Tibial nerve (tissue), 4 donors: ENCODE data around the gene GON4L. TPM values are rescaled to one million over a fixed set of nuclear protein-coding genes. Genes with fewer than 3 reads are reported as not detected.
"Not testable (repeated sequence)": the region's sequence is repeated elsewhere in the genome, so short reads cannot be mapped to it uniquely, and the experiment has no call there.

Source experiments
- DNase-seq, 2 donors: peaks; one replicate each; pipeline ENCODE4 v3.0.0-alpha.2; 2019; ENCODE audit warnings: low spot score in 2 of 2
- H3K27ac ChIP-seq, 4 donors: fragments of 200-600 bp; sonication (generic) in 3 of 4; one replicate each; pipeline ENCODE4 v1.5.1; 2017 to 2019; ENCODE audit warnings: mild to moderate bottlenecking in 1 of 4
- H3K27me3 ChIP-seq, 2 donors: fragments of 200-600 bp; sonication (generic) in 1 of 2; one replicate each; pipeline versions ENCODE4 v1.5.1 to v1.6.0; 2017 to 2019
- H3K36me3 ChIP-seq, 3 donors: fragments of 200-600 bp; sonication (generic); one replicate each; pipeline ENCODE4 v1.5.1; 2018 to 2019
- H3K4me1 ChIP-seq, 4 donors: fragments of 200-600 bp; sonication (generic) in 3 of 4; one replicate each; pipeline ENCODE4 v1.5.1; 2017 to 2019
- H3K4me3 ChIP-seq, 4 donors: fragments of 200-600 bp; sonication (generic) in 3 of 4; one replicate each; pipeline ENCODE4 v1.5.1; 2017 to 2019; ENCODE audit warnings: mild to moderate bottlenecking in 1 of 4, moderate library complexity in 1 of 4
- H3K9me3 ChIP-seq, 4 donors: fragments of 200-600 bp; sonication (generic) in 3 of 4; one replicate each; pipeline ENCODE4 v1.5.1; 2017 to 2019
- CTCF ChIP-seq, 5 experiments: fragments of 200-600 bp in 3 of 5; fragments of 450-650 bp in 2 of 5; sonication (generic) in 3 of 5; IDR thresholded peaks; one replicate each; pipeline ENCODE4 v1.5.1; 2016 to 2019; ENCODE audit warnings: antibody characterized with exemption in 5 of 5, mild to moderate bottlenecking in 3 of 5, moderate library complexity in 2 of 5
- EP300 ChIP-seq, 2 donors: sonication (generic); formaldehyde crosslinking; IDR thresholded peaks; one replicate each; pipeline ENCODE4 v1.6.1; 2017; ENCODE audit warnings: antibody characterized with exemption in 2 of 2, mild to moderate bottlenecking in 1 of 2
- POLR2A ChIP-seq, 2 donors: fragments of 450-650 bp; IDR thresholded peaks; one replicate each; pipeline ENCODE4 v1.6.1; 2017; ENCODE audit warnings: antibody characterized with exemption in 2 of 2, mild to moderate bottlenecking in 2 of 2, moderate library complexity in 2 of 2
- WGBS, 2 donors: methylation state at CpG; one replicate each; pipeline ENCODE4 v1.1.5; 2018; 5-methylcytosine and 5-hydroxymethylcytosine counted together
- total RNA-seq, 4 donors: library from RNA; depleted of rRNA; stranded (reverse); fragments of >200 nt; gene quantifications; one replicate each; pipeline ENCODE4 v1.1.0, GENCODE V29; 2016

Gene GON4L
- total RNA-seq, 4 donors from 2014 or later, result 53.3 to 88.2 (median 66.2) TPM

DNA sequence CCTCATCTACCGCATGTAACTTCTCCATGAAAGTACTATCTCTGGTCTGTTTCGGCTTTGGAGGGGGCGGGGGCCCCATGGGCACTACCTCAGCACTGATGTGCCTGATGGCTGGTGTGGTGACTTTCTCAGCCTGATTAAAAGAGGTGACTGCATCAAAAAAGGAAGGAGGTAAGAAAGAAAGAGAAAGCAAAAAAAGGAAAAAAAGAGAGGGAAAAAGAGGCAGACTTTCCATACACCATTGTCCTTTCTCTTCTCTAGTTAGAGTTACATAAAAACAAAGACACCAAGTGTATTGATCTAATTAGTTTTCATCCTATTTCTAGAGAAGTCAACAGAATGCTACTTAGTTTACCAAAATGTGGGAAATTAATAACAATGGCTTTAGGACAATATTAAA is 43.3 kb downstream of the GON4L start:
- H3K9me3 ChIP-seq, result no peaks in the 10 kb centered on the region
- no peak overlapping the region for H3K4me3 ChIP-seq
- H3K36me3 ChIP-seq, result peaks cover 0 to 71% (median 10%) of the 10 kb centered on the region in 3 donors
- WGBS, 2 donors, result 87 to 92% methylated on average over 3 of the region's 3 CpGs
- H3K4me1 ChIP-seq, result peaks cover 0 to 3% (median 0%) of the 10 kb centered on the region in 4 donors
- H3K27ac ChIP-seq, result no peak overlapping the region
- no peaks in the 10 kb centered on the region for H3K27me3 ChIP-seq
- DNase-seq, result no peak
- no peak for TF ChIP-seq EP300 (IDR thresholded peaks at IDR 0.05)
- TF ChIP-seq CTCF (IDR thresholded peaks at IDR 0.05), result no peak

GRCh38 chr1:155812878-155813277 is 44.1 kb downstream of the GON4L start:
- no peak for TF ChIP-seq EP300 (IDR thresholded peaks at IDR 0.05)
- Histone ChIP-seq H3K4me3 (no peak overlapping the region), H3K9me3 (no peaks in the 10 kb centered on the region), H3K4me1 (peaks cover 0 to 7% (median 0%) of the 10 kb centered on the region in 4 donors), H3K27me3 (no peaks in the 10 kb centered on the region), H3K27ac (no peak overlapping the region), H3K36me3 (peaks cover 0 to 67% (median 8%) of the 10 kb centered on the region in 3 donors)
- no peak for DNase-seq
- WGBS, 2 donors, result 89 to 96% methylated on average over 1 of the region's 1 CpG

- Histone ChIP-seq H3K9me3 (no peaks in the 10 kb centered on the region), H3K4me3 (no peak overlapping the region), H3K4me1 (peaks cover 0 to 7% (median 0%) of the 10 kb centered on the region in 4 donors), H3K36me3 (peaks cover 0 to 71% (median 14%) of the 10 kb centered on the region in 3 donors), H3K27ac (no peak overlapping the region), H3K27me3 (no peaks in the 10 kb centered on the region)
- no peak for DNase-seq
- 79 to 84% methylated on average over 1 of the region's 1 CpG for WGBS, 2 donors
- TF ChIP-seq EP300 (IDR thresholded peaks at IDR 0.05) (no peak), POLR2A (IDR thresholded peaks at IDR 0.05) (no peak), CTCF (IDR thresholded peaks at IDR 0.05) (no peak)
Observed at GRCh38 chr1:155809088-155809487, 47.9 kb downstream of the GON4L start.

DNA sequence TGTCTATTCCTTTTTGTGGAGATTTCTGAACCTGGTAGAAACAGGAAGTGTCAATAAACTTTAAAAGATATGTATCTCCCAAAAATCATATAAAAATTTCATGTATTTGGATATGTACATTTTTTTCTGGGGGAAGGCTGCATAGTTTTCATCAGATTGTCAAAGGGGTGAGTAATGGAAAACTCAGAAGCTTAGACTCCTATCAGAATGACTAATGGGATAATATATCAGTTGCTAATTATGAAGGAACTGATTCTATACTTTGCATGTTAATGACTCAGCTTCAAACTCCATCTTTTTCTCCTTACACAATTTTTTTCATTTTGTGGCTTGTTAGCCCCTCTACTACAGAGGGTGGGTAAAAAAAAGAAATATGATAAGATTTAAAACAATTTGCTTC is 55.9 kb downstream of the GON4L start:
- no peaks in the 10 kb centered on the region for H3K27me3 ChIP-seq
- peaks cover 0 to 69% (median 10%) of the 10 kb centered on the region in 3 donors for H3K36me3 ChIP-seq

DNA sequence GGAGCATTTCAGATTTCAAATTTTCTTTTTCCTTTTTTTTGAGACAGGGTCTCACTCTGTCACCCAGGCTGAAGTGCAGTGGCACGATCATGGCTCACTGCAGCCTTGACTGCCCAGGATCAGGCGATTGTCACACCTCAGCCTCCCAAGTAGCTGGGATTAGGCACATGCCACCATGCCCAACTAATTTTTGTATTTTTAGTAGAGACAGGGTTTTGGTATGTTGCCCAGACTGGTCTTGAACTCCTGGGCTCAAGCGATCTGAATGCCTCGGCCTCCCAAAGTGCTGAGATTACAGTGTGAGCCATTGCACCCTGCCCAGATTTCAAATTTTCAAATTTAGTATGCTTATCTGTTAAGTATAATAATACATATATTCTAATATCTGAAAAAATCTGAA is 61.4 kb downstream of the GON4L start:
- peaks cover 0 to 85% (median 0%) of the 10 kb centered on the region in 3 donors for H3K36me3 ChIP-seq
- not testable (repeated sequence) for H3K4me1 ChIP-seq, H3K27ac ChIP-seq, DNase-seq, H3K4me3 ChIP-seq, H3K9me3 ChIP-seq, H3K27me3 ChIP-seq
- WGBS, 2 donors, result 96% methylated on average over 4 of the region's 4 CpGs

More for the DNA sequence above, 55.9 kb downstream of the GON4L start:
- DNase-seq, result no peak
- Histone ChIP-seq H3K4me3 (no peak overlapping the region), H3K4me1 (no peaks in the 10 kb centered on the region), H3K27ac (no peak overlapping the region), H3K9me3 (no peaks in the 10 kb centered on the region)
- TF ChIP-seq POLR2A (IDR thresholded peaks at IDR 0.05) (no peak), CTCF (IDR thresholded peaks at IDR 0.05) (no peak), EP300 (IDR thresholded peaks at IDR 0.05) (no peak)

- Histone ChIP-seq H3K27me3 (no peaks in the 10 kb centered on the region), H3K27ac (no peak overlapping the region), H3K36me3 (peaks cover 0 to 84% (median 0%) of the 10 kb centered on the region in 3 donors), H3K4me1 (no peaks in the 10 kb centered on the region), H3K9me3 (no peaks in the 10 kb centered on the region), H3K4me3 (no peak overlapping the region)
- 76 to 83% methylated on average over 4 of the region's 4 CpGs for WGBS, 2 donors
- TF ChIP-seq CTCF (IDR thresholded peaks at IDR 0.05), result no peak
- no peak for TF ChIP-seq POLR2A (IDR thresholded peaks at IDR 0.05)
- TF ChIP-seq EP300 (IDR thresholded peaks at IDR 0.05), result no peak
- no peak for DNase-seq
Observed at GRCh38 chr1:155794605-155795245, 62.3 kb downstream of the GON4L start.
